RWPE1 (cell line): ENCODE results near the gene HAS3.

Experiments
- CTCF ChIA-PET: fragments of 350-600 bp; sonication (Branson Sonifier 250); formaldehyde crosslinking; extraction: SDS; loops from one replicate; lab custom pipeline; 2021; lab: Yijun Ruan, JAX
- POLR2A ChIA-PET: fragments of 400-600 bp; formaldehyde crosslinking; extraction: SDS; loops from one replicate; lab custom pipeline; 2020; ENCODE audit warnings: antibody characterized with exemption; ENCODE audit not compliant: low non-redundant PET; lab: Yijun Ruan, JAX
- DNase-seq: peaks from one replicate; pipeline ENCODE4 v3.0.0; 2012; ENCODE audit warnings: low spot score
- H3K27ac ChIP-seq: fragments of 450-650 bp; 2 replicates; pipeline ENCODE4 v1.5.1; 2017
- TF ChIP-seq, protein P1 (sequence below): fragments of 450-650 bp; conservative IDR thresholded peaks from 2 replicates; pipeline ENCODE4 v1.5.1; 2017; ENCODE audit warnings: low read depth, mild to moderate bottlenecking

Gene HAS3

DNA sequence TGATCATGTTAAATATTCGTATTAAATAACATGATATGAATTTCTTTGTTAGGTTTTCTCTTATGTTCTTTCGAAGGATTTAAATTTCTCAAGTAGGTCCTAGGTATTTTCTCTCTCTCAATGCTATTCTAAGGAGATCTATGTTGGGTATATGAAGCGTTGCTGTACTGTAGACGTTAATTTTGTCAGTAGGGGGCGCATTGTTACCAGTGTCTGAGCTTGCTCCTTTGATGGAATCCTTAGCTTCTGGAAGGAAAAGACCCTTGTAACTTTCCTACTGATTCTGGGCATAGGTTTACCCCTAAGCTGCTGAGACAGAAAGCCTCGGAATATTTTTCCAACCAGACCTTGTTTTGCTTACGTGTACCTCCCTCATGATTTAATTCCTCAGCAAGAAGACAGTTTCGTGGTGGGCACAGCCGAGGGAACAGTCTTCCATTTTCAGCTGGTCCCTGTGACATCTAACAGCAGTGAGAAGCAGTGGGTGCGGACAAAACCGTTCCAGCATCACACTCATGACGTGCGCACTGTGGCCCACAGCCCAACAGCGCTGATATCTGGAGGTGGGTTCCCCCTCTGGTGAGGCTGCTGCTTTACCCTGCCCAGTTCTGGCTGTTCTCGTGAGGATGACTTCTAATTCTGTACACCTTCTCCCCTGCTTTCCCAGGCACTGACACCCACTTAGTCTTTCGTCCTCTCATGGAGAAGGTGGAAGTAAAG is 44.9 kb downstream of the HAS3 start:
- DNase-seq = peak; percentile 45
- no peak overlapping the region for H3K27ac ChIP-seq
- TF ChIP-seq, protein P1, sequence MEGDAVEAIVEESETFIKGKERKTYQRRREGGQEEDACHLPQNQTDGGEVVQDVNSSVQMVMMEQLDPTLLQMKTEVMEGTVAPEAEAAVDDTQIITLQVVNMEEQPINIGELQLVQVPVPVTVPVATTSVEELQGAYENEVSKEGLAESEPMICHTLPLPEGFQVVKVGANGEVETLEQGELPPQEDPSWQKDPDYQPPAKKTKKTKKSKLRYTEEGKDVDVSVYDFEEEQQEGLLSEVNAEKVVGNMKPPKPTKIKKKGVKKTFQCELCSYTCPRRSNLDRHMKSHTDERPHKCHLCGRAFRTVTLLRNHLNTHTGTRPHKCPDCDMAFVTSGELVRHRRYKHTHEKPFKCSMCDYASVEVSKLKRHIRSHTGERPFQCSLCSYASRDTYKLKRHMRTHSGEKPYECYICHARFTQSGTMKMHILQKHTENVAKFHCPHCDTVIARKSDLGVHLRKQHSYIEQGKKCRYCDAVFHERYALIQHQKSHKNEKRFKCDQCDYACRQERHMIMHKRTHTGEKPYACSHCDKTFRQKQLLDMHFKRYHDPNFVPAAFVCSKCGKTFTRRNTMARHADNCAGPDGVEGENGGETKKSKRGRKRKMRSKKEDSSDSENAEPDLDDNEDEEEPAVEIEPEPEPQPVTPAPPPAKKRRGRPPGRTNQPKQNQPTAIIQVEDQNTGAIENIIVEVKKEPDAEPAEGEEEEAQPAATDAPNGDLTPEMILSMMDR = peak; percentile 81
- ChIA-PET POLR2A (no interaction called here), CTCF (interaction anchor here (0.5 to 1.9 kb wide), 11 partner anchors 9 to 248 kb away, joined by 3 to 11 read pairs (median 4); no protein-coding TSS in a partner anchor)

DNA sequence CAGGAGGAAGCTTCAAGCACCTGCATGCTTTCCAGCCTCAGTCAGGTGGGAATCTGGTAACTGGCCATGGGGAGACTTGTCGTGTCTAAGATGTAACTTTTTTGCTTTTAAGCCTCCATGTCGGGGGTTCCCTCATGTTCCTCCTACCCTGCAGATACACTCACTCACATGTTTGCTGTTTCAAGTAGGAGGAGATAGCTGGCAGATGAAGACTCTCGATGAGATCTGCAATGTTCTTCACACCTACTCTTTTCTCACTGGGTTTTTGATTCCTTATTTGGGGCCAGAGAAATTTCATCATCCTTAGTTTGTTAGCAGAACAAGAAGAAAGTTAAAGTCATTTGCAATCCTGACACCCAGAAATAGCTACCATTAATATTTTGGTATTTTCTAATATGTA is 51.7 kb downstream of the HAS3 start:
- CTCF ChIA-PET = interaction anchor here (0.6 to 1.4 kb wide), 2 partner anchors 10 to 58 kb away, joined by 4 to 5 read pairs; no protein-coding TSS in a partner anchor
- TF ChIP-seq, protein P1 = no peak

DNA sequence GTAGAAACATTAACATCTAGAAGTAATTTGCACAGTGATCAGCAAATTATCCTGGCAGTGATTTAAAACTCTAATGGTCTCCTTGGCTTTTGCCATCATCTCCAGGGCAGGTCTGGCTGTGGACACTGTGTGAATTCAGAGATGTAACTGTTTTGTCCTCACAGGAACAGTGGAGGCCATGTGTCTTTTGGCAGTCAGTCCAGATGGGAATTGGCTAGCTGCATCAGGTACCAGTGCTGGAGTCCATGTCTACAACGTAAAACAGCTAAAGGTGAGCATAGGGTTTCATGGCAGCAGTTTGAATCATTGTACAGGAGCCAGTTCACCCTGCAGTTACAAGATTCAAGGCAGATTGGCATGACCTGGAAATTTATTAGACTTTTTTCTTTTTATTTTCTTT is 54.7 kb downstream of the HAS3 start:
- ChIA-PET CTCF (no interaction called here), POLR2A (no interaction called here)
- no peak overlapping the region for H3K27ac ChIP-seq
- TF ChIP-seq, protein P1 = no peak
- no peak for DNase-seq

More for the DNA sequence above, 51.7 kb downstream of the HAS3 start:
- DNase-seq = no peak
- POLR2A ChIA-PET = no interaction called here
- H3K27ac ChIP-seq = no peak overlapping the region

DNA sequence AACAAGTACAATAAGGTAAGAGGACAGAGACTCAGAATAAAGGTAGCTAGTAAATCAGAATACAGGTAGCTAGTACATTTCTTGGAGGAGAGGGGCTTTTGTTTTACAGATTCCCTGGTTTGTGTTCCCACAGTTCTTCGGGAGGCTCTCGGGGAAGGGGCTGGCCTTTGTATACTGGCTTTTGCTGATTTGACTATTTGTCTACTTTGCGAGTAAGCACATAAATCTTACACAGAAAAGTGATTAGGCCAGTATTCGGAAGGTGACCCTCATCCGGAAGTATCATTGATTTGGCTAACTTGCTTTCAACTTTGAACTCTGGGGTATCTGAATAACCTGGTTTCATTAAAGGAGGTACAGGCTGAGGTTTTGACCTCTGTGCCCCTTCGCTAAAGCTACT is 60.1 kb downstream of the HAS3 start:
- ChIA-PET CTCF (no interaction called here), POLR2A (no interaction called here)
- H3K27ac ChIP-seq = no peak overlapping the region
- TF ChIP-seq, protein P1 = no peak
- no peak for DNase-seq

DNA sequence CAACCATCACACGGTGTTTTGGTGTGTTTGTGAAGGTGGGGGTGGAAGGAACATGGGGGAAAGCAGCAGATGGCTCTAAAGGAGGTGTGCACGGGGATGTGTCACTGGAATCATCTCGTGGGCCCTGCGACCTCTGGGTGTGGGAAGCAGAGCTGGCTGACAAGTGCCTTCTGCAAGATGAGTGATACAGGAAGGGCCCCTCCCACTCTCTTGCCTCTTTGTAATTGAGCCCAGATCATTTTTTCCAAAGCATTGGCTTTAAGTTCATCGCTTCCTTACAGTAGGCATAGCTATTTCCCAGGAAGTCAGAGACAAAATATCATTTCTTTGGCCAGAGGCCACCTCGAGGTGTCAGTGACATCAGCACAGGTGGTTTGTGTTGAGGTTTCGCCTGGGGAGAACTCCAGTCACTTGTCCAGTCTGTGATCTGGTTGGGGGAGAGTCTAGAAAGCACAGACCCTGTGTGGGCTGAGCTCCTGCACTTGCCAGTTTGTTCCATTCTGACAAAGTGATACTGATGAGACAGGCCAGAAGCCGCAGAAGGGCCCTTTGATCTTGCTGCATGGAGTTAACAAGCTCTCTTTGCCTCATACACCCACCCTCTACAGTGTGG is 60.9 kb downstream of the HAS3 start:
- TF ChIP-seq, protein P1 = no peak
- CTCF ChIA-PET = interaction anchor here (0.6 to 1.3 kb wide), 2 partner anchors 9 to 142 kb away, joined by 4 to 5 read pairs; no protein-coding TSS in a partner anchor
- peak overlapping the region; percentile 22; the same call in 1 of the 2 replicates for H3K27ac ChIP-seq
- DNase-seq = no peak
- POLR2A ChIA-PET = no interaction called here
